ENCODE measurements around the gene ADAMTS17.
A peak's percentile ranks its signal among the peaks of the same experiment; 100 is the strongest.

The ADAMTS17 gene

GRCh38 chr15:100252779-100253417 is 88.9 kb downstream of the ADAMTS17 start:
- no peak overlapping the region for H3K27ac ChIP-seq
- TF ChIP-seq, protein P1, sequence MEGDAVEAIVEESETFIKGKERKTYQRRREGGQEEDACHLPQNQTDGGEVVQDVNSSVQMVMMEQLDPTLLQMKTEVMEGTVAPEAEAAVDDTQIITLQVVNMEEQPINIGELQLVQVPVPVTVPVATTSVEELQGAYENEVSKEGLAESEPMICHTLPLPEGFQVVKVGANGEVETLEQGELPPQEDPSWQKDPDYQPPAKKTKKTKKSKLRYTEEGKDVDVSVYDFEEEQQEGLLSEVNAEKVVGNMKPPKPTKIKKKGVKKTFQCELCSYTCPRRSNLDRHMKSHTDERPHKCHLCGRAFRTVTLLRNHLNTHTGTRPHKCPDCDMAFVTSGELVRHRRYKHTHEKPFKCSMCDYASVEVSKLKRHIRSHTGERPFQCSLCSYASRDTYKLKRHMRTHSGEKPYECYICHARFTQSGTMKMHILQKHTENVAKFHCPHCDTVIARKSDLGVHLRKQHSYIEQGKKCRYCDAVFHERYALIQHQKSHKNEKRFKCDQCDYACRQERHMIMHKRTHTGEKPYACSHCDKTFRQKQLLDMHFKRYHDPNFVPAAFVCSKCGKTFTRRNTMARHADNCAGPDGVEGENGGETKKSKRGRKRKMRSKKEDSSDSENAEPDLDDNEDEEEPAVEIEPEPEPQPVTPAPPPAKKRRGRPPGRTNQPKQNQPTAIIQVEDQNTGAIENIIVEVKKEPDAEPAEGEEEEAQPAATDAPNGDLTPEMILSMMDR (conservative IDR thresholded peaks at IDR 0.05) = no peak

DNA sequence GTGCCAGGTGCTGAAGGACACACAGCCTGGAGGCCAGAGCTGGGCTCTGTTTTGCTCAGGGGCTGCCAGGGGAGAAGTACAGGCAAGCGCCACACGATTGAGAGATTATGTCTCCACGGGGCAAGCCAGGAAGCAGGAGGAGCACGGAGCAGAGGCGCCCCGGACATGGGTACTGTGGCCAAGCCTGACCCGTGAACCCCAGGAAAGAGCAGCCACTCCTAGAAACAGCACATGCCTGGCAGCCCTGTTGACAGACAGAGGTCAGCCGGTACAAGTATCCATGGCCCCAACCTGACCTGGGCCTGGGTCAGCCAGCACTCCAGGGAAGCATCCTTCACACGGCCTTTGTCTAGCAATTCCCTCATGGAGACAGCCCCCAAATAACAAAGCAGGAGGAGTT is 89.4 kb downstream of the ADAMTS17 start:
- TF ChIP-seq, protein P1 (conservative IDR thresholded peaks at IDR 0.05) = no peak
- no peak overlapping the region for H3K27ac ChIP-seq

DNA sequence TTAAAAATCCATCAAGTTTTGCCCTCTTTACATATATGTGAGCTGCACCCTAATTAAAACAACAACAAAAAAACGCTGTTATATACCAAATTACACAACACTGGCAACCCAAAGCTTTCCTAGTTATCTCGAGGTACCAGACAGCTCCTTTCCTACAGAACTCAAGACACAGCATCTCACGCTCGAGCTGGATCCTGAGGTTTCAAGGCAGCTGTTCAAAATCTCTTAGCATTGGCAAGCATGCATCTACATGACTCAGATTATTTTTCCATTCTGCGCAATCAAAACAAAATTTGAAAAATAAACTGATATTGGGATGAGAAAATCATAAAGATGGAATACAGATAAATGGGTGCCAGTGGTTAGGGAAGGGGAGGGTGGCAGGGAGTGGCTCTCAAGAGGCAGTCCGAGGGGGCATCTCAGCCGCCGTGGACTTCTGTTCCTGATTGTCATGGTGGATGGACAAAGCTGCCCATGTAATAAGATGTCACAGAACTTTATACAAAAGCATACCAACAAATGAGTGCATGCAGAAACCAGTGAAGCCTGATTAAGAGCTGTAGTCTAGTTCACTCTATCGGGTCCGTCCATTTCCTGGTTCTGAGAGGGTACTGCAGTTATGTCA is 91.5 kb downstream of the ADAMTS17 start:
- H3K27ac ChIP-seq = no peak overlapping the region
- TF ChIP-seq, protein P1 (conservative IDR thresholded peaks at IDR 0.05) = no peak

DNA sequence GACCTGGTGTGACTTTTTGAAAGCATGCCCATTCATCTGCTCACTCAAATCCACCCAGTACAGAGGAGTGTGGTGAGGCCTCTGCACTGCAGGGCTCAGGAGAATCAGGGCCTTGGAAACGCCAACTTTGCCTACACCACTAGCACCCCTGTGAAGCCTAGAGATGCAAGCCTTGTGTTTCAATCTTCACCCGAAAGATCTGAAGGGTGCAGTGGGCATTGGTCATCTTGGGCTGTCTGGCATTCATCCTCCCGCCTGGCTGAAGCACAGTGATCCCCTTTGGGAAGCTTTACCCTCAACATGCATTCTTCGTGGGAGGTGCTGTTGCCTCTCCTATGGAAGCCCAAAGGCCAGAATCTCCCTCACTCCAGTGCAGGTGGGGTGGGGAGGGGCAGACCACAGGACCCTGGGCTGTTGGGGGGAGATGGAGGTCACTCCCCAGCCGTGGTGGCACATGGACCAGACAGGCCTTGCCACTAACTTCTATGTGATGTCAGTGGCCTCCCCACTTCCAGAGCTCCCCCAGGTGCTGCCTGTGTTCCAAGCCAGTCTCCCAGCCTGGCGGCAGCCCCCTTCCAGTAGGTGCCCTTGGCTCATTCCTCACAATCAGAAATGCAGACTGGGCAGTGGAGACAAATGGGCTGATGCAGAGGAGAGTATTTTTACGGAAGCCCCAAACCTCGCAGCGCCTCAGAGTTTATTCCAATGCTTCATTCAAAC is 92.5 kb downstream of the ADAMTS17 start:
- TF ChIP-seq, protein P1 (conservative IDR thresholded peaks at IDR 0.05) = no peak
- no peak overlapping the region for H3K27ac ChIP-seq

GRCh38 chr15:100248236-100248635 is 93.5 kb downstream of the ADAMTS17 start:
- TF ChIP-seq, protein P1 (conservative IDR thresholded peaks at IDR 0.05) = no peak

DNA sequence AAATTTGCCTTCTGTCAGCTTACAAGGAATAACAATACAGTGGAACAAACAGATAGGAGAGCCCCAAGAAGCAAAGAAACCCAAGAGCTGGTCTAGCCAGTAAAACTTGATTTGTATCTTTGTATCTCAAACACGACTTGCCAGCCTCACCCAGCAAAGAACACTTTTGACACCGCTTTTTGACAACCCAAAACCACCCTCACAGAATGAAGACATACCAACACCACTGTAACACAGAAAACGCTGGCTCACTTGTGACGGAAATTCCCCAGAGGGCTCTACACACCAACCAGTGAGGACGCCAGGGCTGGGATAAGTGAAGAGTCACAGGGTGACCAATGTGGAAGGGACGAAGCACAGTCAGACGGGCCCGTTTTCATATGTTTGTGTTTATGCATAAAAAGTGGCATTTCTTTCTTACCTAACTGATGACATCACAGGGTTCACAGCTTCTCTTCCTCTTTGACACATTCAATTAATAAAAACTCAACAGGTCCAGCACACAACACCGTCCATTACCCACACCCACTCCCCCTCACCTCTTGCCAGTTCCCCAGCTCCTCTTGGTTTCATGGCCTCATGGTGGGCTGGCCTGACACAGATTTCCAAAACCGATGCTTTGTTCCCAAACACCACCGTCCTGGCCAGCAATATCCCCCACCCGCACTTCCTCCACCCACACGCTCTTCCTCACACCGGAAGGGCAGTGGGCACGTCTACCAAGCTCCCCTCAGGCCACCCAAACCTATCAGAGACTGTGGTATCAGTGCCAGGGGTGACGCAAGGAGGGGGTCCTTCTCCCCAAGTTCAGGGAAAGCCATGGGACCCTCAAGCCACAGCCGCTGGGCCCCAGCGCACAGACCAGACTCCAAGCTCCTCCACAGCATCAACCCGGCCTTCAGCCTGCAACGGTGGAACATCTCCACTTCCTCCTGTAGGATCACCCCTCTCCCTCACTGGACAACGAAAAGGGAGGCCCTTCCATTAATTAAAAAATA is 94.2 kb downstream of the ADAMTS17 start:
- H3K27ac ChIP-seq = peak overlapping the region; percentile 7; the same call in 1 of the 2 replicates
- TF ChIP-seq, protein P1 (conservative IDR thresholded peaks at IDR 0.05) = no peak

More at GRCh38 chr15:100248236-100248635, 93.5 kb downstream of the ADAMTS17 start:
- H3K27ac ChIP-seq = no peak overlapping the region

Measured in VCaP (cell line).